ENCODE data around the gene TANC1. TPM values are rescaled to one million over a fixed set of nuclear protein-coding genes. Genes with fewer than 3 reads are reported as not detected.

The TANC1 gene
- total and polyA plus RNA-seq, 2 of the 4 experiments (the other 2 are of a cell fraction), result 10.2 to 12.9 TPM

- Histone ChIP-seq H4K91ac (ENCODE audit: insufficient read depth, low read depth, low read length) (peak overlapping the region; percentile 28; the same call in 1 of the 2 replicates), H3K9ac (ENCODE audit: low read depth, low read length) (no peak overlapping the region), H3K23ac (ENCODE audit: low read depth, low read length) (no peak overlapping the region), H4K5ac (ENCODE audit: low read depth, low read length) (no peak overlapping the region; the same call in 1 of the 2 replicates), H2AK5ac (ENCODE audit: low read depth, low read length) (peak overlapping the region; percentile 23; the same call in 1 of the 2 replicates), H3K27ac (ENCODE audit: insufficient read depth, low read length) (no peak overlapping the region), H2BK120ac (ENCODE audit: low read depth, low read length) (peak overlapping the region; percentile 9), H2BK5ac (ENCODE audit: low read depth, low read length, poor library complexity, severe bottlenecking) (no peak overlapping the region), H3K9me1 (ENCODE audit: insufficient read depth, low read length) (peaks cover 32% of the 10 kb centered on the region), H3K56ac (ENCODE audit: extremely low read depth, insufficient read depth, low read length) (no peak overlapping the region), H2AK9ac (replicated peaks; ENCODE audit: low read depth, low read length, poor library complexity) (no peak overlapping the region), H2BK20ac (ENCODE audit: low read depth, low read length) (0 out of 2 replicates have a peak overlapping the region, but pooled peaks have one; percentile 7), H3K4me2 (ENCODE audit: low read depth, low read length) (no peak overlapping the region), H3K9me3 (ENCODE audit: control insufficient read depth, insufficient read depth, low read length) (no peaks in the 10 kb centered on the region), H4K8ac (ENCODE audit: low read depth in 2 of 2, low read length in 2 of 2) (peak overlapping the region in 1 of 2 experiments; percentile 4; a peak in 1 of 4 replicates), H3K27me3 (ENCODE audit: control insufficient read depth, insufficient read depth, low read length) (no peaks in the 10 kb centered on the region), H2BK15ac (ENCODE audit: low read depth, low read length) (no peak overlapping the region), H3K4ac (ENCODE audit: low read depth, low read length) (peak overlapping the region; percentile 39; the same call in 1 of the 2 replicates), H4K20me1 (ENCODE audit: insufficient read depth, low read length) (peaks cover 8% of the 10 kb centered on the region; the same call in 1 of the 2 replicates), H3K36me3 (ENCODE audit: control insufficient read depth, insufficient read depth, low read length) (peaks cover 28% of the 10 kb centered on the region), H2AFZ (replicated peaks; ENCODE audit: low read length, poor library complexity) (peak overlapping the region; percentile 41), H3K14ac (replicated peaks; ENCODE audit: low read depth, low read length) (peak overlapping the region; percentile 10), H3K18ac (ENCODE audit: low read depth, low read length) (no peak overlapping the region), H3K4me3 (ENCODE audit: insufficient read depth, low read depth, low read length) (no peak overlapping the region), H3K79me1 (ENCODE audit: low read depth in 1 of 2, low read length in 2 of 2) (peaks cover 4 to 18% of the 10 kb centered on the region in 2 experiments; a peak in 3 of 4 replicates), H3K4me1 (ENCODE audit: control insufficient read depth, insufficient read depth, low read length) (peaks cover 13% of the 10 kb centered on the region)
- intact Hi-C loops (cut with micrococcal nuclease), result loop anchor here (1.0 to 10.0 kb wide), 3 partner anchors 68 to 513 kb away; partner anchors contain the start of genes MARCHF7 and TANC1
- TF ChIP-seq MXI1 (IDR thresholded peaks at IDR 0.05; ENCODE audit: borderline replicate concordance, low read depth, low read length) (no peak), USF2 (IDR thresholded peaks at IDR 0.05; ENCODE audit: low read depth, low read length) (peak; percentile 16; the same call in 1 of the 2 replicates), RAD21 (IDR thresholded peaks at IDR 0.05; ENCODE audit: low read length) (no peak), MAZ (IDR thresholded peaks at IDR 0.05; ENCODE audit: borderline replicate concordance, low read depth, low read length) (no peak), RFX5 (IDR thresholded peaks at IDR 0.05; ENCODE audit: low read depth, low read length) (no peak), FOS (IDR thresholded peaks at IDR 0.05; ENCODE audit: low read depth, low read length) (no peak)
- ATAC-seq (ENCODE audit: low read depth), result peak; percentile 5; the same call in 1 of the 2 replicates
- 20% methylated on average over 1 of the region's 8 CpGs; no CpG with 5 or more reads in 1 of the 2 experiments for WGBS, 2 experiments (ENCODE audit: extremely low coverage in 2 of 2, insufficient read length in 1 of 2)
- POLR2A ChIA-PET (ENCODE audit: unreplicated experiment), result no interaction called here
- DNase-seq, result peak; percentile 78
- dilution Hi-C loops (cut with HindIII; ENCODE audit: low sequenced_read_pairs, unreplicated experiment), result no loop called here
- BruUV-seq (replicated peaks), result no TSS peak
- CTCF ChIA-PET, result interaction anchor here (0.5 kb wide), 1 partner anchor 203 kb away, joined by 3 read pairs; no protein-coding TSS in a partner anchor
- in situ Hi-C loops (cut with MboI; ENCODE audit: low sequenced_read_pairs), result no loop called here
Observed at GRCh38 chr2:159201360-159202063, 233.1 kb downstream of the TANC1 start.

All from IMR-90 (cell line).